Measurements from ENCODE around the gene GALNT17.

GALNT17 gene

DNA sequence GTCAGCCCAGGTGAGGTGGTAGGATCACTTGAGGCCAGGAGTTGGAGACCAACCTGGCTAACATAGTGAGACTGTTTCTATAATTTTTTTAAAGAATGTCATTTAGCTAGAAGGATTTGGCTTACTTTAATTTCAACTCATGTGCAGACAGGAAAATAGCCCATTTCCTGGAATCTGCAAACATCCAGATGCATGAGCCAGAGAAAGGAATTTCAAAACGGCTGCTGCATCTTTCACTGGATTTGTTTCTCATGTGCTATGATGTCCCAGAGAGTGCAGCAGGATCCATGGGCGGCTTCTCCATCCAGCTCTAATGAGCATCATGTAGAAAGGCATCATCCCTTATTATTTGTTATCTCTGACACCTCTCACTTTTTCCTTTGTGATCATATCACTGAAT is 149.3 kb downstream of the GALNT17 start:
- FAIRE-seq (no peak), DNase-seq (ENCODE audit: low spot score) (no peak)

DNA sequence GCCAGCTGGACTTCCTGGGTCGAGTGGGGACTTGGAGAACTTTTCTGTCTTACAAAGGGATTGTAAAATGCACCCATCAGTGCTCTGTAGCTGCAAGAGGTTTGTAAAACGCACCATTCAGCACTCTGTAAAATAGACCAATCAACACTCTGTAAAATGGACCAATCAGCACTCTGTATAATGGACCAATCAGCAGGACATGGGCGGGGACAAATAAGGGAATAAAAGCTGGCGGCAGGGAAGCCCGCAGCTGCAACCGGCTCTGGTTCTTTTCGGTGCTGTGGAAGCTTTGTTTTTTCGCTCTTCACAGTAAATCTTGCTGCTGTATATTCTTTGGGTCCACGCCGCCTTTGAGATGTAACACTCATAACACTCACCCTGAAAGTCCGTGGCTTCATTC is 151.9 kb downstream of the GALNT17 start:
- FAIRE-seq (no peak), DNase-seq (ENCODE audit: low spot score) (no peak)

DNA sequence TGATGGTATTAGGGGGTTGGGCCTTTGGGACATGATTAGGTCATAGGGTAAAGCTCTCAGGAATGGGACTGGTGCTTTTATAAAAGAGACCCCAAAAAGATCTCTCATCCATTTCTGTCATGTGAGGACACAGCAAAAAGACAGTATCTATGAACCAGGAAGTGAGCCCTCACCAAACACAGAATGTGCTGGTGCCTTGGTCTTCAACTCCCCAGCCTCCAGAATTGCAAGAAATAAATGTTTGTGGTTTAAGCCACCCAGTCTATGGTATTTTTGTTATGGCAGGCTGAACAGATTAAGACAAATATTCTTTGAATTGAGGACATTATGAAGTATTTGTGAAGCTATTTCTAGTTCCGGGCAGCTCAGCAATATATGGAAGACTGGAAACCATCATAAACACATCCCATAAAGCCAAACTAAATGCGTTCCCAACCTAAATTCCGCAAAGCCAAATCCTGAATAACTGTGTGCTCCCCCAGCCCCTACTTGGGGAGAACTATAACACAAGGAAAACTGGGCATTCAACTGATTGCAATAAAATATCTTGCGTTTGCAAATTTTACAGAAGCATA is 153.7 kb downstream of the GALNT17 start:
- no peak for FAIRE-seq

DNA sequence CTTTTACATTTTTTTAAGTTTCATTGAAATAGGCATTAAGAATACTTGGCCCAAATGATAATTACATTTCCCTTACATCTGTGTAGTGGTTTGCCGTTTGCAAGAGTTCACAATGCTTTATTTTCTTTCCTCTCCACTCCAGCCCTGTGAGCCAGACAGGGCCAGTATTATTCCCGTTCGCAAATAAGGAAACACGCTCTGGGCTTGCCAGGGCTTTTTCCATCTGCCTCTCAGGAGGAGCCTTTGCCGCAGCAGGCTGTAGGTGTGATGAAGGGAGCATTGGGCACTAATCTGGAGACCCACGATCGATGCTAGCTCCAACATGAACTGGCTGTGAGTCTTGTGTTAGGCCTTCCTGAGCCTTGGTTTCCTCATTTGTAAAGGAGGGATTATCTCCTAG is 154.4 kb downstream of the GALNT17 start:
- no peak for FAIRE-seq

More for the DNA sequence above, 153.7 kb downstream of the GALNT17 start:
- DNase-seq (ENCODE audit: low spot score), result no peak

DNA sequence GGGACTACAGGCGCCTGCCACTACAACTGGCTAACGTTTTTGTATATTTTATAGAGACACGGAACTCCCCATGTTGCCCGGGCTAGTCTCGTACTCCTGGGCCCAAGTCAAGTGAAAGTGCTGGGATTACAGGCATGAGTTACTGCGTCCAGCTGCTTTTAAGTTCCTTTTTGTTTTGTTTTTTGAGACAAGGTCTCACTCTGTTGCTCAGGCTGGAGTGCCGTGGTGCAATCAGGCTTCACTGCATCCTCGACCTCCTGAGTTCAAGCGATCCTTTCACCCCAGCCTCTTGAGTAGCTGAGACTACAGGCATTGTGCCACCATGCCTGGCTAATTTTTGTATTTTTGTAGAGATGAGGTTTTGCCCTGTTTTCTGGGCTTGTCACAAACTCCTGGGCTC is 155.0 kb downstream of the GALNT17 start:
- FAIRE-seq, result no peak
- DNase-seq (ENCODE audit: low spot score), result no peak

More for the DNA sequence above, 154.4 kb downstream of the GALNT17 start:
- DNase-seq (ENCODE audit: low spot score), result no peak

DNA sequence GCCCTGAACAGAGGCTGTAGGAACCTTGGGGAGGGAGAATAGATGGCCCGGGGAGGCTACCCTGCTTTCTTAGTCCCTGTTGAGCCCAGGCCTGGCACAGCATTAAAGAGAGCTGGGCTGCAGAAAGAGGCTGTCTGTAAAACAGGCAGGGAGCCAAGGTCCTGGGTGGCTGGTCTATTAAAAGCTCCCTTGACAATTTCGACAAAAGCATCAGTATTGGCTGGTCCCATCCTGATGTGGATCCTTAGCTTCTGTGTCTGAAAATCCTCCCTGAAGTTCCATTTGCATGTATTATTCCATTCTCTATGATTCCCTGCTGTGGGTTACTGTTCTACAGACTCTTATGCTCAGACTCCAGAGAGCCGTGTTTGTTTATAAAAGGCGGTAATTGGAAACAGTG is 158.5 kb downstream of the GALNT17 start:
- DNase-seq (ENCODE audit: low spot score), result no peak
- FAIRE-seq, result no peak

DNA sequence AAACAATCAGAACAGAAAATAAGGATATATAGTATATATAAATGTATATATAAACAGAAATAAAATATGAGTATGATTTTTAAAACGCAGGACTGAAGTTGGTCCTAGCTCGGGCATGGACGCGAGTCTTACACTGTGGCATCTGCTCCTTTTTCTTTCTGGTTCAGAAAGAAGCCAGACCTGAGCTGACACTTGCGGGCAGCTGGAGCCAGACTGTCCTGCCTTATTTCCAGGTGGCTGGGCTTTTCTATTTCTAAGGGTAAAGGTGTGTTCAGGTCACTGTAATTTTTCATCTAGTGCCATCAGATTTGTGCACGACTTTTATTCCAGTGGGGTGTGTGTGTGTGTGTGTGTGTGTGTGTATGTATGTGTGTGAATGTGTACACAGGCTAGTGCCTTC is 166.4 kb downstream of the GALNT17 start:
- FAIRE-seq, result no peak

DNA sequence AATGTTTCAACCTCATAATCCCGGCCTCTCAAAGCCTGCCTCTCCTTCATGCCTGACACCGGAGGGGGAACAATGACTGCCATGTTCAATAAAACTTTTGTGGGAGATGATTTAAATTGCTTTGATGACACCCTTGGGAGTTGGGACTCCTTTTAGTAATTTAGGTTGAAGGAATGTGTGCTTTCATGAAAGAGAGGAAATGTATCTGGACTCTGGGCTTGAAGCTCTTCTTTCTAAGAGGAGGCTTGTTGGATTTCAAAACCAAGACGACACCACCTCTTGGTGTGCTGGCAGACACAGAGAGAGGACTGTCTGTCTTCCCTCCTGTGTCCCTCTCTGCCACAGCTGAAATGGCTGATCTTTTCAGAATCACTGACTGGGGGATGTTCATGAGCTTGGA is 168.1 kb downstream of the GALNT17 start:
- no peak for FAIRE-seq
- no peak for DNase-seq (ENCODE audit: low spot score)

More for the DNA sequence above, 166.4 kb downstream of the GALNT17 start:
- DNase-seq (ENCODE audit: low spot score), result no peak

DNA sequence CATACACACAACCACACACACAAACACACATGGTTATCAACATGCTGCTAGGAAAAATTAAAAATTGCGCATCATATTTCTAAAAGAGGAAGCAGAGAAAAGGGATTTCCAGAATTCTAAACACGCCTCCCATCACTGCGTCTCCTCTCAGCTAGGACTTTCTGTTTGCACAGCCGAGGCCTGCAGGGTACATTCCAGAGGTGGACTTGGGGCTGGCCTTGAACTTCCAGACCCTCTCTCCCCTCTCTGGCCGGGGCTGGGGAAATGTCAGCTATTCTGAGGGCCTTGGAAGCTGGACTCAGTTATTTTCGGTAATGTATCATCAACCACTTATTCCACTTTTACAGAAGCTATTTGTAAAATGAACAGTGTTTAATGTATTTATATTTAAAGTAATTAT is 168.7 kb downstream of the GALNT17 start:
- FAIRE-seq, result no peak

DNA sequence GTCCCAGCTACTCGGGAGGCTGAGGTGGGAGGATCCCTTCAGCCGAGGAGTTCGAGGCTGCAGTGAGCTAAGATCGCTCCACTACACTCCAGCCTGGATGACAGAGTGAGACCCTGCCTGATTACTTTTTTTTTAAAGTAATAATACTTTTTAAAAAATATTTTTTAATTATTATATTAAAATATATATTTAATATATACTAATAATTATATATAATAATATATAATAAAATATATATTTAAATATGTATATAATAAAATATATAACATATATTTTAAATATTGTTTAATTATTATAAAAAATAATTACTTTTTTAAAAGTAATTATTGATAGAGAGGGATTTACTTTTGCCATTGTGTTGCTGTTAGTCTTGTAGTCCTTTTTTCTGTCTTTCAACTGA is 169.2 kb downstream of the GALNT17 start:
- FAIRE-seq, result peak; percentile 90
- no peak for DNase-seq (ENCODE audit: low spot score)

More for the DNA sequence above, 168.7 kb downstream of the GALNT17 start:
- DNase-seq (ENCODE audit: low spot score), result no peak

DNA sequence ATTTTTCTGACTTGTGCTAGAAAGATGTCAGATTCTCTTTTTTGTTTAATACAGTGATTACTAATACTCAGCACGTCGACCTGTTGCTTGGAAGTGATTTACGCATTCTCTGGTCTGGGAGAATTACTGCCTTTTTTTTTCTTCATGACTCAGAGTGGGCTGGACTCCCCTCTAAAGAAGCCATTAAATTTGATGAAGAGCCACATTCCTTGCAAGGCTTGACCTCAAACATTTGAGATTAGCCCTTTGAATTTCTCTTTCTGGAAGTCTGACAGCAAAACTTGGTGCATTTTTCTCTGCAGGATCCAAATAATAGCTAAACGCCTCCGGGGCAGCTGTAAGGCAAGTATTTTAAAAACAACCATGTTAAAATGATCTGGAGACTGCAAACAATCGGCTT is 171.6 kb downstream of the GALNT17 start:
- DNase-seq (ENCODE audit: low spot score) (no peak), FAIRE-seq (no peak)

DNA sequence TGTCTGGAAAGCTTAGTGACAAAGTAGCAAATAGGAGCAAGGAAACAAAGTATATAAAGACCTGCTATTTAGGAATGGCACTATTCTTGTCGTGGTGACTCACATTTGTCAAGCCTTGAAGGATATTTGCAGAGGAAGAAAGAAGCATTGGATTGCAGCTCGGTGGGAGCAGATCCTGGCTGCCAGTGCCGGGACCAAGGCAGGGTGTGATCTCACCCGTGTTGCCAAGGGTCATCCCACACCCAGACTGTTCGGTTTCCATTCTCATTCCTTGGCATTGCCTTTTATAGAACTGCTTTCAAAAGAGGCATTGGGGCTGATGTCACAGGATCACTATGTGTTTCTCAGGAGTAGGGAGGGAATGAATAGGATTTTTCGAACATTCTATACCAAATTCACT is 176.2 kb downstream of the GALNT17 start:
- no peak for DNase-seq (ENCODE audit: low spot score)
- FAIRE-seq, result no peak

DNA sequence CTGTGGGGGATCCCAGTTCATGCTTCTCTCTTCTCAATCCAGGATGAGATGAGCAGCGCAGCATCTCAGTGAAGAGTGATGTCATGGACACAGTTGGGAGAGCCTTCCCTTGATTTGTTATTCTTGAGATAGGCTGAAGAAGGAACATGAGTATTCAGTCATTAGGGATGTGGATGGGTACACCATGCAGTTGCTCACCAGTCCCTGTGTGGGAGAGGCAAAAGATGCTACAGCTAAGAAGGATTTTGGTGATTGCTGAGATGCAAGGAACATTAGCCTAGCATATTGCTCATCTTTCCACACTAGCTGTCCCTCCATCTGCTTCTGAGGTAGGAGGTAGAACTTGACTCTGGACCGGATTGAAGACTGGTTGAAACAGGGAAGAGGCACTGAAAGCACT is 179.6 kb downstream of the GALNT17 start:
- no peak for FAIRE-seq
- DNase-seq (ENCODE audit: low spot score), result no peak

DNA sequence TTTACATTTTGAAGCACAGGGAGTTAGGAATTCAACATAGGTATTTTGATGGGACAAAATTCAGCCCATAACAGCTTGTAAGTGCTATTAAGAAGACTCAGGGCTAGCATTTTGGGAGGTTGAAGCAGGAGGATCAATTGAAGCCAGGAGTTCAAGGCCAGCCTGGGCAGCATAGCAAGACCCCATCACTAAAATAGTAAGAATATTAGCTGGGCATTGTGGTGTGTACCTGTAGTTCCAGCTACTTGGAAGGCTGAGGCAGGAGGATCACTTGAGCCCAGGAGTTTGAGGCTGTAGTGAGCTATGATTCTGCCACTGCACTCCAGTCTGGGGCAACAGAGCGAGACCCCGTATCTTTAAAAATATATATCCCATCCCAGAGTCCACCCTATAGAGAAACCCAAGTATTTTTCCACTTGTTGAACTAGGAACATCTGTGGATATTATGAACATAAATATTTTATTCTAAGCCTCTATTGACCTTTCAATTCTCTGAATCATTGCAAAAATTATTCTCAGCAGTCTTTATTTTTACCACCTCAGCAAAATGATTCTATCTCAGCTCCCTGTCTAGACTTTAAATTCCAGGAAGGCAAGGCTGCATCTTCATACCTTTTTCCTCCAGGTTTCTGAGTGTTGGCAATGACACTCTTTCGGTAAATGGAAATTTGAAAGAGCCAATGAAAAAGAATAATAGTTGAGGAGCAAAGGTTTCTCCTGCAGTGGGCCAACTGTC is 181.0 kb downstream of the GALNT17 start:
- FAIRE-seq (no peak), DNase-seq (ENCODE audit: low spot score) (no peak)

DNA sequence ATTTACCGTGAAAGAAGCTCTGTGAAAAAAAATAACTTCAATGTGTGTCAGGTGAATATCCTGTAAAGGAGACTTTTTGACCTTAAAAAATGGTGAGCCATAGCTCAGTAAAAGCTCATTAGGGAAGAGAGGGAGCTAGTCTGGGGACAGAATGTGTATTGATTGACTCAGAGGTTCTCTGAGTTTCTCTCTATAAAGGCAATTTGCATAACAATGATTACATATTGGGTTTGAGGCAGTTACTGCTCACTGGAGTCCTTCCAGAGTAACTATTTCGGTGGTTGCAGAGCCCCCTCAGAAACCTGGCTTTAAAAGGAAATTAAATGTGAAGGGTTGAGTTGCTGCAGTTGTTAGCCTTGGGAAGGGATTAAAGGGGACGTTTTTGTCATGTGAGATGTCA is 181.6 kb downstream of the GALNT17 start:
- FAIRE-seq, result no peak
- DNase-seq (ENCODE audit: low spot score), result no peak

DNA sequence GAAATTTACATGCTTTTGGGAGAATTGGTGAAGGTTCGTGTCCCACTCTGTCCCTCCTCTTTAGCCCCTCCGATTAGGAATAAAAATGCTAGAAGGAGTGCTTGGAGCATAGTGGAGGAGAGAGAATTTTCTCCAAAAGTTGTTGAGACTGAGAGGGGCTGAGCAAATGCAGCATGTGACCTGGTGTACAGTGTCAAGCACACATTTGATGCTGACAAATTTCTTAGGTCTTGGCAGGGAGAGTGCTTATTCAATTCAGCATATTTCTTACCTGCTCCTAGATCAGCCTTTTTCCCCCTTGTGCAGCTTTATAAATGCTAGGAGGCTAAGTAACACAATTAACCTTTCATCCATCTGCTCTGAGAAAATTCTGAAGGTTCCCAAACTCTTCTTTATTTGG is 189.0 kb downstream of the GALNT17 start:
- no peak for FAIRE-seq

DNA sequence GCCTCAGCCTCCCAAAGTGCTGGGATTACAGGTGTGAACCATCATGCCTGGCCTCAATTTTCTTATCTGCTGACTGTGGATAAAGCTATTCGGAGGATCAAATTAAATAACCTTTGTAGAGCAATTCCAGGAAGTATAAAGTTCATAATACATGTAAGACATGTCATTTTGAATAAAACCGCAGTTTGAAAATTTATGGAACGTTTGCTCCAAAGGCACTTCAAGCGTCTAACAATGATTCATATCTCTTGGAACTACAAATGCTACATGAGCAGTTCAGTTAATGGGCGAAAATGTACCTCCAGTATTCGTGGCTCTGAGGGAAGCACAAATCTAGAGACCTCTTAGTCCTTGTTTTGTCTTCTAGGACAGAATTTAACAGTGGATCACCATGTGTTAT is 190.3 kb downstream of the GALNT17 start:
- FAIRE-seq, result no peak

More for the DNA sequence above, 189.0 kb downstream of the GALNT17 start:
- DNase-seq (ENCODE audit: low spot score), result no peak

DNA sequence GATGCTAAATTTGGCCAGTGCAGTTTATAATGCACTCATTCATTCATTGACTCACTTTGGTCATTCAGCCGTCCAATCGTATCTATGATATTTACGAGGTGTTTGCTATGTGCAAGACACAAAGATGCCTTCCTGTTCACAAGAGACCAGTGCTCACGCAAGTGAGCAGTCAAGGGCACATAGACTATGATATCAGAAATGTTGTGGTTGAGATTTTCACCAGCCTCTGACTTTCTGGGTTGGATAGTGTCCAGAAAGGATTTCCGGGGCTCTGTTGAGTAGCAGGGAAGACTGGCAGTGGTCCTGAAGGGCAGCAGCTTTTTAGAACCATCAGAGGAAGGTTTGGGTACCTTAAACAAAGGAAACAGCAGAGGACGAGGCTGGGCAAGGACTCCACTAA is 191.8 kb downstream of the GALNT17 start:
- no peak for DNase-seq (ENCODE audit: low spot score)
- FAIRE-seq, result no peak

More for the DNA sequence above, 190.3 kb downstream of the GALNT17 start:
- no peak for DNase-seq (ENCODE audit: low spot score)

DNA sequence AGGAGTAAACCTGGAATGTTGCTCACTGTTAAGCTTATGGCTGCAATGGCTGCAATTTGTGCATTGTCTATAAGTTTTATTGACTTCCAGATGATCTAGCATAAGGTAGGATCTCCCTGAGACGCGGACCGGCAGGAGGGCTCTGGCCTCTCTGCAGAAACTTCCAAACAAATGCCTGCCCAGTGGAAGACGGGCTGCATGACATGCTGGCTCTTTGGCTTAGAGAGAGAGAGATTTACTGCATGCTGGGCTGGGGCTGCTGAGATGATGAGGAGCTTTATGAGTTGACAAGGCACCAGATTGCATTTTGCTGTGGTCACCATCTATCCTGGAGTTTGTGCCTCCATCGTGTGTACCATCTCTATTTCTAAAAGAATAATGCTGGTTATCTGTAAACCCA is 193.2 kb downstream of the GALNT17 start:
- FAIRE-seq (no peak), DNase-seq (ENCODE audit: low spot score) (no peak)

DNA sequence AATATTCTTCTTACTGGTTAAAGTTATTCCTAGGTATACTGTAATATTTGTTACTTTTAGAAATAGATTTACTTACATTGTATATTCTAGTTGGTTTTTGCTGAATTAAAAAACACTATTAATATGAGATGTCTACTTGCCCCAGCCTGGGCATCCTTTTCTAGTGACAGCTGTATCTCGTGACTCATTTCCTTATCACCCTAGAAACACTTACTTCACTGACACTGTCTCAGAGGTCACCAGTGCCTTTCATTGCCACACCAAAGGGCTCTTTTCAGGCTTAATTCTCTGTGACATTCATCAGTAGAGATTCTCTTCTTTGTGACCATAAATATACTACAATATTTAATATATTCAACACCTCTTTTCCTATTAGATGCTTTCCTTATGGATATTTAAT is 194.7 kb downstream of the GALNT17 start:
- FAIRE-seq, result no peak
- DNase-seq (ENCODE audit: low spot score), result no peak

DNA sequence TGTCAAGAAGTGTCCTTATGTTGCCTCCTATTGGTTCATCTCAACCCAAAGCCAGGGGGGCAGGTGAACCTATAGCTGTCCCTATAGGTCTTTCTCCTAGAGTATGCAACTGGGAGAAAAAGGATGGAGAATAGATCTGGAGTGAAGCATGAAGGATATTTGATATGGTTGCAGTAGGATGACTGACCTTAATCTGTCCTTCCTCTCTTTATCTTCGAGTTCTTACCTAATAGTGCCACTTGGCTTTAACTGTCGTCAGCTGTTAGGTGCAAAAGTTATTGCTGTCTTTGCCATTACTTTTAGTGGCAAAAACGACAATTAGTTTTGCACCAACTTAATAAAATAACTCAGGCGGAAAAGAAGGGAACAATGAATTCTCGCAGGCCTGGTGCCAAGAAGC is 196.0 kb downstream of the GALNT17 start:
- no peak for FAIRE-seq

DNA sequence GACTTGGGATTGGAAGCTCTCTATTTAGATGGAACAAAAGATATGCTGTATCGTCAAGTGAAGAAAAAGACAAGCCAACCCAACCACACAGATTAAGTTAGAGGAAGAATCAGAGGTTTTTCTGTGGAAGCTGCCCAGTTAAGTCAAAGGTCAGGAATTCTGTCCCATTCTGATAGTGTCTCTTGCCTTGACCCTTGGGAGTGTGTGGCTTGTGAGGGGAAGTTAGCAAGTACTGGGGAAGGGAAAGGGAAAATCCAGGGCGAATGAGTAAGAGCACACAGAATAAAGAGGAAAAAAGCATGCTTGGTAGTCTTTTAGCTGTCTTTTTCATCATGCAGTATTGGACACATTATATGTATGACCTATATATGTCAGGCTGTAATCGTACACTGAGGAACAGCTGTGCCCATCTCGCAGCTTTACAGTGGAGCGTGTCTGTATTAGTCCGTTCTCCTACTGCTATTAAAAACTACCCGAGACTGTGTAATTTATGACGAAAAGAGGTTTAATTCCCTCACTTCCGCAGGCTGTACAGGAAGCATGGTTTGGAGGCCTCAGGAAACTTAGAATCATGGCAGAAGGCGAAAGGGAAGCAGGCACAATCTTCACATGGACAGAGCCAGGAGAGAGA is 197.2 kb downstream of the GALNT17 start:
- FAIRE-seq (no peak), DNase-seq (ENCODE audit: low spot score) (no peak)

More for the DNA sequence above, 196.0 kb downstream of the GALNT17 start:
- DNase-seq (ENCODE audit: low spot score), result no peak

DNA sequence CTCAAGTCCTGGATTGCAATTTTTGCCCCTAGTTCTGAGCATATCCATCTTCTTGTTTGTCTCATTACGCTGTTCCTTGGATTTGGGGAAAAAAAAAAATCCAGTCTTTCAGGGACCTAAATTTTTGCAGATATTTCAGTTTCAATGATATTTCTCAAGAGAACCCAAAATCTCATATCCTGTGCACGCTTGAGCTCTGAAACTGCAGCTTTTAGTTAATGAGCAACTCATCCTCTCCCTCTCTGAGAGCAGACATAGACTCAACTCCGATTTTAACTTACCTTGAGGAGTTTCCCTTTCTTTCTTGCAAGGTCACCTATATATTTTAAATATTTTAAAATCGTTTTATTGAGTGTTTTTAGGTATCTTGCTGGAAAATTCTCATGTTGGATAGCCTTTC is 200.3 kb downstream of the GALNT17 start:
- no peak for FAIRE-seq
- DNase-seq (ENCODE audit: low spot score), result no peak
